ENCODE results near the gene FGFRL1.
A peak's percentile ranks its signal among the peaks of the same experiment; 100 is the strongest.

The FGFRL1 gene

GRCh38 chr4:1055721-1056590 lies 44.5 kb downstream of the FGFRL1 start:
- DNase-seq: peak; percentile 28

- no peak for DNase-seq
Observed at GRCh38 chr4:1056671-1057402, 45.4 kb downstream of the FGFRL1 start.

- DNase-seq: no peak
Observed at GRCh38 chr4:1057403-1057745, 45.9 kb downstream of the FGFRL1 start.

- no peak for DNase-seq
Observed at GRCh38 chr4:1058198-1058996, 47.0 kb downstream of the FGFRL1 start.

- DNase-seq: no peak
Observed at GRCh38 chr4:1058997-1059665, 47.7 kb downstream of the FGFRL1 start.

GRCh38 chr4:1060121-1060520 lies 48.7 kb downstream of the FGFRL1 start:
- no peak for DNase-seq

GRCh38 chr4:1060621-1061020 lies 49.2 kb downstream of the FGFRL1 start:
- peak; percentile 31 for DNase-seq

- peak; percentile 40 for DNase-seq
Observed at GRCh38 chr4:1061056-1061700, 49.8 kb downstream of the FGFRL1 start.

GRCh38 chr4:1061760-1062159 lies 50.3 kb downstream of the FGFRL1 start:
- DNase-seq: no peak

- no peak for DNase-seq
Observed at GRCh38 chr4:1062419-1062818, 51.0 kb downstream of the FGFRL1 start.

GRCh38 chr4:1065732-1066131 lies 54.3 kb downstream of the FGFRL1 start:
- DNase-seq: no peak

GRCh38 chr4:1069394-1069793 lies 58.0 kb downstream of the FGFRL1 start:
- DNase-seq: no peak

GRCh38 chr4:1072830-1073446 lies 61.5 kb downstream of the FGFRL1 start:
- DNase-seq: no peak

- no peak for DNase-seq
Observed at GRCh38 chr4:1074077-1074476, 62.7 kb downstream of the FGFRL1 start.

GRCh38 chr4:1075225-1075624 lies 63.8 kb downstream of the FGFRL1 start:
- DNase-seq: no peak

GRCh38 chr4:1075809-1076699 lies 64.6 kb downstream of the FGFRL1 start:
- no peak for DNase-seq

Data from retina (tissue), 1 donor.